NCI-H1048 (cell line): ENCODE measurements around the gene CDK14.

ENCODE experiments used
- DNase-seq: peaks from one replicate; lab custom pipeline; 2025; lab: John Stamatoyannopoulos, UW

The CDK14 gene

DNA sequence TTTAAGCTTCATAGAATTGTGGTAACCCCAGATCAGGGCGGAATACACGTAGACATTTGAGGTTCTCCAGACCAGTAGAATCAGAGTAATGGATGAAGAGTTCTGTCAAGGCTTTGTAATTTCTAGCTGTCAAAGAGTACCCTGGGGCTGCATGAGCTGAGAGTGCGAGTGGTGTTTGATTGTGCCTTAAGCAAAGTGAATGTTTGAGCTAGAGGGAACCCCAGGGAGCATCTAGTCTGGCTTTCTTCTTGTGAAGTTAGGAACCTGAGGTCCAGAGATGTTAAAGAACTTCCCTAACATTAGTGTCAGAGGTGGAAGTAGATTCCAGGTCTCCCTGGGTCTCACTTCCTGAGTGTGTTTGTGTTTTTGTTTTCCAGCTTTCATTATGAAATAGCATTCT is 455.8 kb downstream of the CDK14 start:
- DNase-seq, result no peak

DNA sequence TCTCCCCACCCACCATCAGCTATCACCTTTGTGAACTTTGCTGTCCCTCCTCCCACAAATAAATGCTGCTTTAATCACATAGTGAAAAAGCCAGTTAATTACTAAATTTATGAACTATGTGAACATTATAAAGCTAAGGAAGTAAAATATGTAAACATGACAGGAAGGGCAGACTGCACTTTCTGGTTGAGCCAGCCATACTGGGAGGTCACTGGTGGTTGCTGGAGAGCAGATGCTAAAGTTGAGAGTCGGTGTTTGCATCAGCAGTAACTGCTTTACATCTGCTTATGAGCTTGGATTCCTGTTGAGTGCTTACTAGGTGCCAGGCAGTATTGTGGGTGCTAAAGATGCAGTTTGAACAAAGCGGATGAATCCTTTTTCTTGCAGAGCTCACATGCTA is 458.3 kb downstream of the CDK14 start:
- DNase-seq, result no peak

DNA sequence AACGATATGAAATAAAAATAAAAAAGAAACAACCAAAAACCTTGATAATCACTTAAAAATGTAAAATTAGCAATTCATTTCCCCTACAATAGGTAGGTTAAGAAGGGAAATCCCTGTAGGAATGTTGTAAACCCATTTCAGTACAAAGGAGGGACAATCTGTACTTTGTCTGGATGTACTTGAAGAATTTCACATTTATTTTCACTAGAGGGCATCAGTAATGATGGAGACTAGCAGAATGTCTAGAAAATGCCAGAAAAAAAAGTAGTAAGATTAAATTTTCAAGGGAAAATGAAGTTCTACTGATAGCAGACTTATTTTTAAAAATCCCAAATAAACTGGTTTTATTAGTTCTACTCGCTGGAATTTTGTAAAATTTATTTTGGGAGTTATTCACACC is 459.1 kb downstream of the CDK14 start:
- DNase-seq, result no peak

DNA sequence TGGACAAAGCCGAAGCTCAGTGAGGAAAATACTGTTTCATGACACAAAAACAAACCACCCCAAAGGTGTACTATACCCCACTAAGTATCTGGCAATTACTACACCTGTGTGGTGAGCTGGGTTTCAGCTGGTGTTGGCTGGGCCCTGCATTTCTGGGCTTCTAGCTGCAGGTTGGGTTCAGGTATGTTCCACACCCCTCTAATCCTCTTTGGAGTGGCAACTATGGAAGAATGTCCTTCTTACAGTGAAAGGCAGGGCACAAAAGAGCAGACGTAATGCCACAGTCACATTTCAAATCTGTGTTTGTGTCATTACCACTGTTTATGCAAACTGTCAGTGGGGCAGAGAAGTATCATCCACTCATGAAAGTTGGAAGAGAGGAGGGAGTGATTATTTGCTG is 466.6 kb downstream of the CDK14 start:
- DNase-seq, result no peak

DNA sequence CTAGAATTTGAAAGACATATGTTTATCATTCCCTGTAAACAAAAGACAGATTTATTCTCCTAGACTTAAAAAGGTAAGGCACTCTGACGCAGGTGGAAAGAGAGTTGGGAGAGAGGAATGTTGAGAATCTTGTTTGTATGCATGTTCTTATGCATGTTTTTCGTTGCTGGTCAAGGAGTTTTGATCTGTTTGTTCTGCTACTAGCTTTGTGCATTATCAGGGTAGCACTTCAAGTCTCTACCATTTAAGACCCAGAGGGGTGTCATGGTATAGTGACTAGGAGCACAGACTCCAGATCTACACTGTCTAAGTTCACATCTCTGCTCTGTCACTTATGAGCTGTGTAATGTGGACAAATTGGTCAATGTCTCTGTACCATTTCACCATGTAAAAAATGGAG is 467.9 kb downstream of the CDK14 start:
- DNase-seq, result no peak

DNA sequence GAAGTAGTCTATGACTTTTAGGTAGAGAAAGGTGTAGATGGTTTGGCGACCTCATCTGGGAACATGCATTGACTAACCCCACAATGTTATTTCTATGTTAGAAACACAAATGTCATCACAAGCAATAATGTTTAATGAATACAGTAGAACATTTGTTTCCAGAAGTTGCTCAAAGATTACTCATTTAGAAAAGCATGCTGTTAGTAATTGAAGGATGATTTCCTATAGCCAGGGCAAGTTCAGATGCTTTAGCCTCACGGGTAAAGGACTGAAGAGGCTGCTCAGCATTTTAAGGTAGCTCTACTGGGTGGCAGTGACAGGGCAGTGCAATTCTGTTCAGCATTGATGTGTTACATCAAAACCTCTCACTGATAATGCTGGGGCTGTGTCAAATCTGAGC is 468.8 kb downstream of the CDK14 start:
- no peak for DNase-seq

DNA sequence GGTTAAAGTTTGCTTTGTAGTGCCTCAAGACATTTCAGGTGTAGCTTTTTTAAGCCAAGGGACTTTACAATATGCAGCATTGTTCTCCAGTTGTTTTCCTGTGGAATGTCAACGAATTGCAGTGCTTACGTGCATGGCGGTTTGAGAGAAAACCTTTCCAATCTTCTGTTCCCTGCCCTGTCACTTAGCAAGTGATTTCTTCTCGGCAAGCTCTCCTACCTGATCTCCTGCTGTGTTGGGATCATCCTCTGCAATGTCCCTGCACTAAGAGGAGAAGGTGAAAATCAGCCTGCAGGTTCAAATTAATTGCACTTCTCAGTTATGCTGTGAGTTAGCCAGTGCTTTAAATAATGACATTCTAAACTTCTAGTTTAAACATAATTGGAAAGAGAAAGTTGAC is 470.5 kb downstream of the CDK14 start:
- DNase-seq, result no peak

DNA sequence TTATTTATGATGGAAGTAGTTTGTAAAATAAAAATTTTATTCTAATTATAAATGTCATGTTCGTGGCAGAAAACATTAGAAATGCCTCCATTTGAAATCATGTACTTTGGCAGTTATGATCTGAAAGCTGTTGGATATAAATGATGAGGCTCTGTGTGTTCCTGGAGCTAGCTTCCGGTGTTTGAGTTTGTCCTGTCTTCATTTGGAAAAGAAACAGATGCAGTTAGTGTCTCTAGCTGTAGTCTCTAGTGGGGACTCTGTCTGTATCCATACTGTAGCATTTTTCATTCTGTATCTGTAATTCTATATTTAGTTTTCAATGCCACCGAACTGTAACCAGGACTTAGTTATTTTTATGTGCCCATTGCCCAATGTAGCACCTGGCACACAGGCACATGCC is 471.1 kb downstream of the CDK14 start:
- no peak for DNase-seq

DNA sequence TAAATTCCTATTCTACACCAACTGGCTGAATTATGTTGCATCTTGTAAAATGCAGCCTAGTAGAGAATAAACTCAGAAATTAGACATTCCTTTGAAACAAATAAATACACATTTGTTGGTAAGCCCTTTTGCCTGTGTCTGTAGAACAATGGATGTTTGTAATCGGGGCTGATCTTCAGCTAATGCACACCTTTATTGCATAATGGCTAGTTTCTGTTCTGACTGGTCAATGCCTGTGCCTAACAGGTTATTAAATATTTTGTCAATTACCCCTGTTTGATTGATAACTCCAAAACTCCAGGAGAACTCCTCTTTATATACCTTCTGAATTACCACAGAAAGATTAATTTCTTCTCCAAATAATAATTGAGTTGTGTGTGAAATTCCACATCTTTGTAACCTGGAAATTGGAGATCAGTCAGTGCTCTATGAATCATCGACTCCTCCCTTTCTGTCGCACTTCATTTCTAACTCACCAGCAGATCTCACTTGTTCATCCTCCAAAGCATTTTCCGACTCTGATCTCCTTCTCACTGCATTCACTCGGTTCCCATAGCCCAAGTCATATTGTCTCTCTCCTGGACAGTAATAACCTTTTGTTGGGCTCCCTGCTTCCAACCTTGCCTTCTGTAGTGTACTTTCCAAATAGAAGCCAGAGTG is 472.1 kb downstream of the CDK14 start:
- DNase-seq, result no peak

DNA sequence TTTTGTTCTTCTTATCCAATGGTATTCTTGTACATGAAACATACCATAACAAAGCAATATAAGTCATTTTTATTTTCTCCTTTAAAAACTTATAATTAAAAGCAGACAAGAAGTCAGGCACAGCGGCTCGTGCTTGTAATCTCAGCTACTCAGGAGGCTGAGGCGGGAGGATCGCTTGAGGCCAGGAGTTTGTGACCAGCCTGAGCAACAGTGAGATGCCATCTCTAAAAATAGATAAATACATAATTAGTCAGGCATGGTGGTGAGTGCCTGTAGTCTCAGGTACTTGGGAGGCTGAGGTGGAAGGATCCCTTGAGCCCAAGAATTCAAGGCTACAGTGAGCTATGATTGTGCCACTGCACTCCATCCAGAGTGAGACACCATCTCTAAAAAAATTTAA is 473.0 kb downstream of the CDK14 start:
- no peak for DNase-seq

DNA sequence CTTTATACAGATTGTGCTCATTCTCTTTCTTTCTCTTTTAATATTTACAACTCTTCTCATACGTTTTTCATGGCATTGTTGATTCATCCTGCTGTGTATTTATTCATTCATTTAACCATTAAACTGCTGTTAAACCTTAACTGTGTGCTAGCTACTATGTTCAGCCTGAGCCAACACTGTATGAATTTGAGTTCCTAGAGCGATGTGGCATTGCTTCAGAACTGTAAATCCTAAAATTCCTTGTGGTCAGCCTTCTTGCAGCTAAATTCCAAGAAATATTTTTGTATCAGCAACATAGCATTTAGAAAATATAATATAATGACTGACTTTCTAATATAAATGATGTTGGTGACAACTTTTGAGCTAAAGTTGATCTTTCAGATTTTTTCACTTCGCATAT is 483.4 kb downstream of the CDK14 start:
- no peak for DNase-seq

DNA sequence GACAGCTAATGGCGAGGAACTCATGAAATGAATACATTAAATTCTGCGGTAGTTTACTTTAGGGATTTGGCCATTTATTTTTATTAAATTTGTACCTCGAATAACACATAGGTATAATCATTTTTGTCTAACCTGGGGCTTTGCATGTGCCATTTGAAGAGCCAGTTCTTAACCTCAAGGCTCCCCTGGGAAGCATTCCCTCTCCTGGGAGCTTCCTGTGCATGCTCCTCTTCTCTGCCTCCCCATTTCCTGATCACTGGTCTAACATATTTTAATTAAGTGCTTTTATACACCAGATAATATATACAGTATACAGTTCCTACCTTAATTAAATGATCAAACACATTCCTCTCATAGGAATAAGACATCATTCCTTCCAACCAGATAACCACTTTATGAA is 484.2 kb downstream of the CDK14 start:
- DNase-seq, result no peak

DNA sequence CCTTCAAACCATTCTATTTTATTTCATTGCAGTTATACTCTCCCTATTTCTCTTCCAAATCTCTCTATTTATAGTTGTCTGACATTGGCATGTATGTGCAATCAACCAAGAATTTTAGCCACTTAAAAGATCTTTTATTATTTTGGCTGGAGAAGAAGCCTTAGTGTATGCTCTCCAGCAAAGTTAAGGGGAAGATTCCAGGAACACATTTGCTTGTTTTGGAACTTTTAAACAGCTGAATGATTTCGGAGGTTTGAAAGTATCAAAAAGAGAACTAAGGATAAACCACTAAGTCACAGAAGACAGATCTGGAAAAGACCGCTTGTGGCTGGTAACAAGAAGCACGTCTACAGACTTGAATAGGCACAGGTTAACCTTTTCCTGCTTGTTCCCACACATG is 485.9 kb downstream of the CDK14 start:
- DNase-seq, result no peak

DNA sequence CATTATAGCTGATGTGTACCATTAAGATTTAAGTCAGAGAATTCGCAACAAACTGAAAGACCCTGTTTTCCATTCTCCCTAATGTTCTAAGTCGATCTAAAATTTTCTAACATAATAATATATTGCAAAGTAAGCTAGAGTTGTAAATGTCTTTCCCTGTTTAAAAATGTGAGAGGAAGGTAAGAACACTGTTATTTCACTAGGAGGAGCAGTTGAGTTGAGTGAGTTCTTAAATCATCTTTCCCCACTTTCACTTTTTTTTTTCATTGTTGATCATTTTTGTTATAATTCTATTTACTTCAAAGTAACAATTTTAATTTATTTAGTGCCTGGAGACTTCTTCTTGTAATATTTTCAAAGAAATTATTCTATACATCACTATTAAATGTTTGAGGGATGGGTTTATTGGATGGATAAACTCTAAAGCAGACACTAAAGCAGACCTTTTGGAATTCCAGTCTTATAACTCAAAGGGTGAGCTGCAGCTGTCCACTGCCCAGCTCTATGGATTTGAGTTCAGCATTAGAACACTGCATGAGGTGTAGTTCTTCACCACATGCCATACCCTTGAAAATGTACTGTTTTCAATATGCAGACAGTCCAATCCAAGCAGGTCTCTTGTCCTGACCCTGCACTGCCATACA is 486.9 kb downstream of the CDK14 start:
- DNase-seq, result no peak

DNA sequence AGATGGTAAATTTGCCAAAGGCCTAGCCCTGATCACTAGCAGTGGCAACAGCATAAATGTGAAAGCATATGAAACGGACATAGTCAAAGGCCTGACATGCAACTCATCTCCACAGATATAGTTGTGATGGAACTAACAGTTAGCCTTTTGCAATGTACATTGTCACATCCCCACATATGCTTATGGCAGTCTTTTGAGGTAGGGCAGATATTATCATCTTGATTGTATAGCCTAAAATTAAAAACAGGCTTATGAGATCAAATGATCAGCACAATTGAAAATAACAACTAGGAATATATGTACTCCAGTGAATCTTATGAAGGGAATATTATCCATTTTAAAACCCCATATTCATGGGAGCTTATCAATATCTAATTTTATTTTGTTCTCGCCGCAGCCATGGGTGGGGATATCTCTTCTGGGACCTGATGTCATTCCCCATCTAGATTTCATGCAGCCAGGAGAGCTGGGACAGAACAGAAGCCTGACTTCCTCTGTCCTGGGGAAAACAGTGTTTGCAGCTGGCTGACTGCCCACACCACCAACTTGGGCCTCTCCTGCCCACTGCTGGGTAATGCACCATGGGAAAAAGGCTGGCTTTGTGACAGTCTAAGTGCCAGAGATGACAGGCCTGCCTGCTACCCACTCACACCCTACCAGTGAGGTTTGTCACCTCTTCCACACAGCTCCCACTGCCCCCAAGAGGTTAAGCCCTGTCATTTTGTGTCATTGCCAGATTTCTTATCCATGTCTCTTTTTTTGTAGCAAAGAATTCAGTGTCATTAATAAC is 487.9 kb downstream of the CDK14 start:
- DNase-seq, result no peak

DNA sequence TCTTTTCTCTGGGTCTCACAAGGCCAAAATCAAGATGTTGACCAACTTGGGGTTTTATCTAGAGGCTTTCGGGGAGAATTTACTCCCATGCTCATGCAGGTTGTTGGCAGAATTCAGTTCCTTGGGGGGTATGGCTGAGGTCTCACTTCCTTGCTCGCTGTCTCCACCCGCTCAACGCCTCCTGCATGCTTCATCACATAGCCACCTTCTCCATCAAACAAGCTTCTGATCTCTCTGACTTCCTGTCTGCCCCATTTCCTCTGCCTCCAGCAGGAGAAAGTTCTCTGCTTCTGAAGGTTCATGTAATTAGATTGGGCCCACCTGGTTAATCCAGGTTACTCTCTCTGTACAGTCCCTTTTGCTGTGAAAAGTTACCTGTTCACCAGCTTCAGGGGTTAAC is 489.1 kb downstream of the CDK14 start:
- DNase-seq, result no peak

DNA sequence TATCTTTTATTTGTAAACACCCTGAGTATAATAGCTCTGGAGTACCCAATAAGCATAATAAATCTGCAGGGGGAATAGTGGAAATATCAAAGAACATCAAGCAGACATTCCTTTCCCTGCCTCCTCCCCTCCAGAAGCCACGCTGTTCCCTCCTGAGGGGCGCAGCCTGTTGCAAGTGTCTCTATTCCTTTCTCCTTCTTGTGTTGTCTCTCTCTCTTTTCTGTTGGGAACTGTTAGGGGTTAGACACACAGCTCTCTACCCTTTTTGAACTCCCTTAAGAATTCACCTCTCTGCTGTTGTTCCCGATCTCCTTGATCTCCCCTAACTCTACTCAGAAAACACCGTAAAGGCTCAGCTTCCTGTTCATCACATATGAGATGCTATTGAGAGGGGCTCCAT is 490.1 kb downstream of the CDK14 start:
- no peak for DNase-seq

DNA sequence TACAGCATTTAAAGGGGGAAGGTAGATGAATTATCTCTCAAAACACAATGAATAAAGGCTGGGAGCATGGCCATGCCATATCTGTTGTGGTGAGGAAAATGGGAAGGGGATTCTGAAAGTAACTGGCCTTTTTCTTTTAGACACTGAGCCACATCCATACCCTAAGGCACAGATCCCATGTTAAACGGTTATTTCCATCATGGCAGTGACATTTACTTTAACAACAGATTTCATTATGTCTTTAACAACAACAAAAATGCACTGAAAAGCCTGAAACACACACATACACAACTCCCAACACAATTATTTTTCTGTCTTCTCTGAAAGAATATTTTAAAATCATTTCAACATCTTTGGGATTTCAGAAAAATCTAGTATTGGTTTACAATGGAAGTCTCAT is 492.0 kb downstream of the CDK14 start:
- DNase-seq, result no peak

DNA sequence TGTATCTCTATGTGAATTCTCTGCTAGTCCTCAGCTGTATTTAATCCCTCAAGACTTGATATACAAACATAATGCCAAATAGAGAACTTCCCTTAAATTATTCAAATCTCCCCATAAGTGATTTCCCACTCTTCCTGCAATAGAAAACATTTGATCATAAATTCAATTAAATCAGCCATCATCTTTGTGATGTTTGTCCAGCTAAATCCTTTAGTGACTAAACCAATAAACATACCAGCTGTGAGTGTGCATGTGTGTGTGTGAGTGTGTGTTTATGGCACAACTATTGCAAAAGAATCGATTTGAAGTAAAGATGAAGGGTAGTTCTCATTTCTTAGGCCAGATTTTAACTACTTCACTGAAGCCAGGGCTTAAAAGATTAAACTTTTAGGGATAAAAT is 492.6 kb downstream of the CDK14 start:
- DNase-seq, result no peak

DNA sequence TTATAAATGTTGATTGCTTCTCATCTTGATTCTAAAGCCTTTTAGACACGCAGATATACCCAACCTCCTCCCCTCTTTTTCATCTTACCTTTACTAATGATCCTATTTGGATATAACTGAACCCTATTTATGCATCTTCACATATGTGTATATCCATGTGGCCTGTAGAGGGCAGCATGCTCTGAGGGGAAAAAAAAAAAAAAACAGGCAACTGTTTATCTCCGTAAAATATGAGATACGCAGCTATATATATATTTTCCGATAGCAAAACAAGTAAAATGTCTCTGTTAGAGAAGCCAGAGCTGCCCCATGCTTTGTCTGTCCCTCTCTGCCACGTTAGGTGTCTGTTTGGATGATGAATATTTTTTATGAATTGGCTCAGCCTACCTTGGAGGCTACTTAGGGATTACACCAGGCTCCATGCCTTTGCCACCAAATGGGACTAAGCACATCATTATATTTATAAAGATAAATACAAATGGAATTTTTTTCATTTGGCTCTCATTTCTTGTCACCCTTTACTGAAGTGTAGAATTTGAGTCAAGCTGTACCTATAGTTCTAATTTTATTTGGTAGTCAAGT is 493.4 kb downstream of the CDK14 start:
- DNase-seq, result no peak

DNA sequence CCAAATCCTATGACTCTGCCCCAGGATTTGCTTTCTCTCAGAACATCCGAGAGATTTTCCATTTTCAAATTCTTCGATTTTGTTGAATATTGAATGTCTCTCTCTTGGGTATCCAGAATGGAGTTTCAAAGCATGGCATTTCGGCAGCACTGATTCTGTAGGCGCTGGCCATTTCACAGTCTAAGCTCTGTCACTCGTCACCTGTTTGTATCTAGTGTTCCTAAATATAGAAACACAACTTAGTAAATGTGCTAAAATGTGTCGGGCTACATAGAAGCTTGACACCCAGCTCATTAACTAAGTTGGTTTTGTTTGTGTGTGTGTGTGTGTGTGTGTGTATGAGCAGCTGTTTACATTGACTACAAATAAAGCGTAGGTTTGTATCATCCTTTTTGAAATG is 494.6 kb downstream of the CDK14 start:
- DNase-seq, result no peak

DNA sequence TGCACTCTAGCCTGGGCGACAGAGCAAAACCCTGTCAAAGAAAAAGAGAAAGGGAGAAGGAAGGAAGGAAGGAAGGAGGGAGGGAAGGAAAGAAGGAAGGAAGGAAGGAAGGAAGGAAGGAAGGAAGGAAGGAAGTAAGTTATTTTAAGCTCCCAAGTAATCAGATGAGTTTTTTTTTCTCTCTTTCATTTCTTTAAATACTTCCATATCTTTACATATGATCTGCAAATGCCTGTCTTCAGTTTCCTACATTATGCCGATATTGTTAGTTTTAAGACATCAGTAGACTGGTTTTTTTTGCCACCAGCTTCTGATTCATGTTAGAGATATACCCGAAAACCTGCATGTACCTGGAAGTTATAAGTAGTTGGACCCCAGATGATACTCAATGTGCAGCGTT is 495.5 kb downstream of the CDK14 start:
- DNase-seq, result no peak

DNA sequence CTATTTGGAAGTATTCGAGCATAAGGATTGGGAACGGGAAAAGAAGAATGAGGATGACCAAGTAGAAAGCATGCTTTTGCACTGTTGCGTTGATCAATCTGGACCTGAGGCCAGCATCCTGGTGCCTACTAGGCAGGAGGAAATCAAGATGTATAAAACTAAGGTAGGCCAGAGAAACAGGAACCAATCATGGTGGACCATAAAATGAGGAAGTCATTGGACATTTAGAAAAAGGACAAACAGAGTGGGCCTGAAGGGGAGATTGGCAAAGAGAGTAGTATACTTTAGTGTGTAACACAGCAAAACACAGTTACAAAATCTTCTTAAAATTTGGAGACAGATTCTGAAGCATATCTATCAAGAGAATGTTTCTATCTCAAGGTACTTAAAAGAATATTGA is 497.1 kb downstream of the CDK14 start:
- no peak for DNase-seq
